Astrocyte of the cerebellum (primary cell): ENCODE measurements around the gene SPRED3.
"Not testable (repeated sequence)": the region's sequence is repeated elsewhere in the genome, so short reads cannot be mapped to it uniquely, and the experiment has no call there.

ENCODE experiments used
- DNase-seq: peaks from one replicate; pipeline ENCODE4 v3.0.0-alpha.2; 2011; ENCODE audit warnings: low read depth
- H3K4me3 ChIP-seq: 2 replicates; pipeline ENCODE4 v1.5.1; 2011; ENCODE audit warnings: mild to moderate bottlenecking, low read depth, low read length, moderate library complexity
- CTCF ChIP-seq: IDR thresholded peaks from 2 replicates; pipeline ENCODE4 v1.5.1; 2012; ENCODE audit warnings: low read length, low read depth, moderate library complexity, mild to moderate bottlenecking; ENCODE audit errors: missing control alignments
- in situ Hi-C: cut with HindIII; loops from 2 replicates; pipeline ENCODE4 v1.10.0; 2017; ENCODE audit warnings: low sequenced_read_pairs

The SPRED3 gene

GRCh38 chr19:38420935-38421334, 32.4 kb downstream of the SPRED3 start:
- no peak for TF ChIP-seq CTCF
- in situ Hi-C loops = no loop called here
- H3K4me3 ChIP-seq = no peak overlapping the region
- no peak for DNase-seq

- in situ Hi-C loops = no loop called here
- H3K4me3 ChIP-seq = no peak overlapping the region
- no peak for DNase-seq
- no peak for TF ChIP-seq CTCF
Observed at GRCh38 chr19:38421856-38422255, 33.4 kb downstream of the SPRED3 start.

- DNase-seq = no peak
- in situ Hi-C loops = no loop called here
- no peak overlapping the region for H3K4me3 ChIP-seq
- TF ChIP-seq CTCF = no peak
Observed at GRCh38 chr19:38422438-38422837, 33.9 kb downstream of the SPRED3 start.

GRCh38 chr19:38424272-38424671, 35.8 kb downstream of the SPRED3 start:
- no peak for TF ChIP-seq CTCF
- in situ Hi-C loops = no loop called here
- H3K4me3 ChIP-seq = no peak overlapping the region
- DNase-seq = no peak

- no peak for TF ChIP-seq CTCF
- in situ Hi-C loops = no loop called here
- H3K4me3 ChIP-seq = no peak overlapping the region
- DNase-seq = no peak
Observed at GRCh38 chr19:38425222-38425809, 36.8 kb downstream of the SPRED3 start.

- no peak within 1 kb of the TSS for H3K4me3 ChIP-seq
Observed at GRCh38 chr19:38425810-38426466, 37.4 kb downstream of the SPRED3 start, which contains the start of gene RASGRP4. RASGRP4 (minus strand) TSS chr19:38426219; CDS start chr19:38426091, 128 bp downstream.

GRCh38 chr19:38427035-38427677, 38.7 kb downstream of the SPRED3 start:
- H3K4me3 ChIP-seq, DNase-seq, in situ Hi-C loops: not testable (repeated sequence)

More at GRCh38 chr19:38425810-38426466, 37.4 kb downstream of the SPRED3 start, which contains the start of gene RASGRP4:
- no peak for DNase-seq
- TF ChIP-seq CTCF = no peak
- in situ Hi-C loops = no loop called here
